LNCaP clone FGC (cell line): ENCODE measurements around the gene JOSD2.

Source experiments
- DNase-seq: peaks from one replicate; pipeline ENCODE4 v3.0.0-alpha.2; 2011; ENCODE audit warnings: low read depth
- H3K4me3 ChIP-seq: 2 replicates; pipeline ENCODE4 v1.5.1; 2011; ENCODE audit warnings: mild to moderate bottlenecking, low read depth, low read length, control low read depth
- CTCF ChIP-seq: IDR thresholded peaks from 2 replicates; pipeline ENCODE4 v1.5.1; 2012; ENCODE audit warnings: mild to moderate bottlenecking; ENCODE audit not compliant: control insufficient read depth, insufficient read depth; ENCODE audit errors: extremely low read depth

The JOSD2 gene

GRCh38 chr19:50459638-50460037 lies 51.4 kb downstream of the JOSD2 start:
- DNase-seq = no peak
- no peak overlapping the region for H3K4me3 ChIP-seq
- TF ChIP-seq CTCF = no peak

- no peak for DNase-seq
- H3K4me3 ChIP-seq = no peak overlapping the region
- TF ChIP-seq CTCF = no peak
Observed at GRCh38 chr19:50459067-50459456, 51.9 kb downstream of the JOSD2 start.

GRCh38 chr19:50458396-50459066 lies 52.5 kb downstream of the JOSD2 start:
- H3K4me3 ChIP-seq = no peak overlapping the region
- TF ChIP-seq CTCF = no peak
- DNase-seq = no peak

- no peak overlapping the region for H3K4me3 ChIP-seq
- no peak for TF ChIP-seq CTCF
- DNase-seq = no peak
Observed at GRCh38 chr19:50457300-50457699, 53.7 kb downstream of the JOSD2 start.
